ENCODE measurements around the gene FAT4. TPM values are rescaled to one million over a fixed set of nuclear protein-coding genes. Genes with fewer than 3 reads are reported as not detected.

Gene FAT4
- polyA plus RNA-seq, 1 donor from 2014 or later, result 5.6 TPM

DNA sequence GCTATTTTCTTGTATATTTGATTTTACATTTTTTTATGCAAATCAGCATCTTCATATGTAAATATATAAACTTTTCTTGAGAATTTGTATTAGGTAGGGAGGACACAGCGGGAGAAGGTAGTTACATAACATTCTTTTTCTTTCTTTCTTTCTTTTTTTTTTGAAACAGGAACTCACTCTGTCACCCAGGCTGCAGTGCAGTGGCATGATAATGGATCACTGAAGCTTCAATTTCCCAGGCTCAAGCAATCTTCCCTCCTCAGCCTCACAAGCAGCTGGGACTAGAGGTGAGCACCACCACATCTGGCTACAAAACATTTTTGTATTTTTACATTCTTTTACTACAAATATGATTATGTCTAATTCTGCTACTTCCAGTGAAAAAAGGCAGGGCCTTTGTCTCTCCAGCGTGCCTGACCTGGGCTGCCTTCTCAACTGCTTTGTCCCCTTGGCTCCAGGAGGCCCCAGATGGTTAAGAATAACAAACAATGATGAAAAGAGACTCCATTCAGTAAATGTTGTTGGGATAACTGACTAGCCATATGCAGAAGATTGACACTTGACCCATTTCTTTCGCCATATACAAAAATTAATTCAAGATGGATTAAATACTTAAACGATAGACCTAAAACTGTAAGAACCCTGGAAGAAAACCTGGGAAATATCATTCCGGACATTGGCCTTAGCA, 46.5 kb upstream of the FAT4 start:
- no peaks in the 10 kb centered on the region for H3K79me2 ChIP-seq (replicated peaks; ENCODE audit: insufficient read depth, low read length)
- H3K4me3 ChIP-seq (ENCODE audit: low read length), result no peak overlapping the region
- no peak overlapping the region for H3K27ac ChIP-seq (ENCODE audit: low read length)
- no peaks in the 10 kb centered on the region for H3F3A ChIP-seq (ENCODE audit: insufficient read depth, low read length, poor library complexity, severe bottlenecking)
- H3K9me2 ChIP-seq (ENCODE audit: insufficient read depth, low read length), result no peaks in the 10 kb centered on the region
- TF ChIP-seq MXI1 (conservative IDR thresholded peaks at IDR 0.05; ENCODE audit: poor library complexity, severe bottlenecking) (no peak), EP300 (conservative IDR thresholded peaks at IDR 0.05; ENCODE audit: poor library complexity, severe bottlenecking) (no peak), TAF1 (IDR thresholded peaks at IDR 0.05; ENCODE audit: low read depth) (no peak), RAD21 (conservative IDR thresholded peaks at IDR 0.05) (no peak)
- TF ChIP-seq, protein P1, sequence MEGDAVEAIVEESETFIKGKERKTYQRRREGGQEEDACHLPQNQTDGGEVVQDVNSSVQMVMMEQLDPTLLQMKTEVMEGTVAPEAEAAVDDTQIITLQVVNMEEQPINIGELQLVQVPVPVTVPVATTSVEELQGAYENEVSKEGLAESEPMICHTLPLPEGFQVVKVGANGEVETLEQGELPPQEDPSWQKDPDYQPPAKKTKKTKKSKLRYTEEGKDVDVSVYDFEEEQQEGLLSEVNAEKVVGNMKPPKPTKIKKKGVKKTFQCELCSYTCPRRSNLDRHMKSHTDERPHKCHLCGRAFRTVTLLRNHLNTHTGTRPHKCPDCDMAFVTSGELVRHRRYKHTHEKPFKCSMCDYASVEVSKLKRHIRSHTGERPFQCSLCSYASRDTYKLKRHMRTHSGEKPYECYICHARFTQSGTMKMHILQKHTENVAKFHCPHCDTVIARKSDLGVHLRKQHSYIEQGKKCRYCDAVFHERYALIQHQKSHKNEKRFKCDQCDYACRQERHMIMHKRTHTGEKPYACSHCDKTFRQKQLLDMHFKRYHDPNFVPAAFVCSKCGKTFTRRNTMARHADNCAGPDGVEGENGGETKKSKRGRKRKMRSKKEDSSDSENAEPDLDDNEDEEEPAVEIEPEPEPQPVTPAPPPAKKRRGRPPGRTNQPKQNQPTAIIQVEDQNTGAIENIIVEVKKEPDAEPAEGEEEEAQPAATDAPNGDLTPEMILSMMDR (IDR thresholded peaks at IDR 0.05; ENCODE audit: poor library complexity, severe bottlenecking), result no peak
- no peaks in the 10 kb centered on the region for H3K27me3 ChIP-seq (ENCODE audit: insufficient read depth, low read depth, low read length)
- H3K9ac ChIP-seq (ENCODE audit: low read length), result no peak overlapping the region
- H3K4me2 ChIP-seq (ENCODE audit: low read length), result no peak overlapping the region
- no peak overlapping the region for H2AFZ ChIP-seq (ENCODE audit: low read depth, low read length)
- no peaks in the 10 kb centered on the region for H3K9me3 ChIP-seq (ENCODE audit: low read length)
- H4K20me1 ChIP-seq (ENCODE audit: insufficient read depth), result no peaks in the 10 kb centered on the region
- H3K36me3 ChIP-seq (ENCODE audit: insufficient read depth, low read length), result no peaks in the 10 kb centered on the region

DNA sequence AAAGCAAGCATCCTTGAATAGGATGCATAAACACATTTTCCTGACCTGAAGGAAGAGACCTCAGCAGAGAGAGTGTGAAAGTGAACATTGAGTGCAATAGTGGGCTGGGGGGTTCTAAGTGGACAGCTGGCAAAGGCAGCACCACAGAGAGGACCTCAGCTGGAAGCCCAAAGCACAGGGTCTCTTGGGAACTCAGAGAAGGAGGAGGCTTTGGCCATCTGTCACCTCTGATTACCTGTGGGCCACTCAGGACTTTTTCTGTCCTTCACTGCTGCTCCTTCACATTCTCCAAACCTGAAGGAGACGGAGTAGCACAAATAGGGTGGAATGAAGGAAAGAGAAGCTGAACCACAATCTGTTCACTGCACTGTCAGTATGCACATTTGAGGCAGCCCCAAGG, 37.9 kb upstream of the FAT4 start:
- no peaks in the 10 kb centered on the region for H3K27me3 ChIP-seq (ENCODE audit: insufficient read depth, low read depth, low read length)
- H3K27ac ChIP-seq (ENCODE audit: low read length), result no peak overlapping the region
- no peak overlapping the region for H3K9ac ChIP-seq (ENCODE audit: low read length)
- no peak overlapping the region for H3K4me3 ChIP-seq (ENCODE audit: low read length)
- H3F3A ChIP-seq (ENCODE audit: insufficient read depth, low read length, poor library complexity, severe bottlenecking), result no peaks in the 10 kb centered on the region
- H3K4me2 ChIP-seq (ENCODE audit: low read length), result no peak overlapping the region
- H3K36me3 ChIP-seq (ENCODE audit: insufficient read depth, low read length), result no peaks in the 10 kb centered on the region
- no peaks in the 10 kb centered on the region for H3K79me2 ChIP-seq (replicated peaks; ENCODE audit: insufficient read depth, low read length)
- no peak for TF ChIP-seq EZH2 (IDR thresholded peaks at IDR 0.05; ENCODE audit: borderline replicate concordance, insufficient read depth, low read length, poor library complexity, severe bottlenecking)
- TF ChIP-seq, protein P2, sequence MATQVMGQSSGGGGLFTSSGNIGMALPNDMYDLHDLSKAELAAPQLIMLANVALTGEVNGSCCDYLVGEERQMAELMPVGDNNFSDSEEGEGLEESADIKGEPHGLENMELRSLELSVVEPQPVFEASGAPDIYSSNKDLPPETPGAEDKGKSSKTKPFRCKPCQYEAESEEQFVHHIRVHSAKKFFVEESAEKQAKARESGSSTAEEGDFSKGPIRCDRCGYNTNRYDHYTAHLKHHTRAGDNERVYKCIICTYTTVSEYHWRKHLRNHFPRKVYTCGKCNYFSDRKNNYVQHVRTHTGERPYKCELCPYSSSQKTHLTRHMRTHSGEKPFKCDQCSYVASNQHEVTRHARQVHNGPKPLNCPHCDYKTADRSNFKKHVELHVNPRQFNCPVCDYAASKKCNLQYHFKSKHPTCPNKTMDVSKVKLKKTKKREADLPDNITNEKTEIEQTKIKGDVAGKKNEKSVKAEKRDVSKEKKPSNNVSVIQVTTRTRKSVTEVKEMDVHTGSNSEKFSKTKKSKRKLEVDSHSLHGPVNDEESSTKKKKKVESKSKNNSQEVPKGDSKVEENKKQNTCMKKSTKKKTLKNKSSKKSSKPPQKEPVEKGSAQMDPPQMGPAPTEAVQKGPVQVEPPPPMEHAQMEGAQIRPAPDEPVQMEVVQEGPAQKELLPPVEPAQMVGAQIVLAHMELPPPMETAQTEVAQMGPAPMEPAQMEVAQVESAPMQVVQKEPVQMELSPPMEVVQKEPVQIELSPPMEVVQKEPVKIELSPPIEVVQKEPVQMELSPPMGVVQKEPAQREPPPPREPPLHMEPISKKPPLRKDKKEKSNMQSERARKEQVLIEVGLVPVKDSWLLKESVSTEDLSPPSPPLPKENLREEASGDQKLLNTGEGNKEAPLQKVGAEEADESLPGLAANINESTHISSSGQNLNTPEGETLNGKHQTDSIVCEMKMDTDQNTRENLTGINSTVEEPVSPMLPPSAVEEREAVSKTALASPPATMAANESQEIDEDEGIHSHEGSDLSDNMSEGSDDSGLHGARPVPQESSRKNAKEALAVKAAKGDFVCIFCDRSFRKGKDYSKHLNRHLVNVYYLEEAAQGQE (IDR thresholded peaks at IDR 0.05; ENCODE audit: borderline replicate concordance), result no peak
- H2AFZ ChIP-seq (ENCODE audit: low read depth, low read length), result no peak overlapping the region
- H4K20me1 ChIP-seq (ENCODE audit: insufficient read depth), result no peaks in the 10 kb centered on the region
- H3K9me3 ChIP-seq (ENCODE audit: low read length), result no peaks in the 10 kb centered on the region
- H3K9me2 ChIP-seq (ENCODE audit: insufficient read depth, low read length), result no peaks in the 10 kb centered on the region

DNA sequence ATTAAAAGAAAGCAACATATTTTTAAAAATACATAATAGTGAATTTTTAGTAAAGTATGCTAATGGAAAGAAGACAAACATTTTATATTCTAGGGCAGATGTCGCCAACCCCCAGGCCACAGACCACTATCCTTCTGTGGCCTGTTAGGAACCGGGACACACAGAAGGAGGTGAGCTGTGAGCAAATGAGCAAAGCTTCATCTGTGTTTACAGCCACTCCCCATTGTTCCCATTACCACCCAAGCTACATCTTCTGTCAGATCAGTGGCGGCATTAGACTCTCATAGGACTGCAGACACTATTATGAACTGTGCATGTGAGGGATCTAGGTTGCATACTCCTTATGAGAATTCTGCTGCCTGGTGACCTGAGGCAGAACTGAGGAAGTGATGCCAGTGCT, 37.0 kb upstream of the FAT4 start:
- no peak for TF ChIP-seq EP300 (conservative IDR thresholded peaks at IDR 0.05; ENCODE audit: poor library complexity, severe bottlenecking)
- no peak for TF ChIP-seq RAD21 (conservative IDR thresholded peaks at IDR 0.05)
- no peak for TF ChIP-seq EZH2 (IDR thresholded peaks at IDR 0.05; ENCODE audit: borderline replicate concordance, insufficient read depth, low read length, poor library complexity, severe bottlenecking)
- TF ChIP-seq, protein P1 (IDR thresholded peaks at IDR 0.05; ENCODE audit: poor library complexity, severe bottlenecking), result no peak
- TF ChIP-seq TAF1 (IDR thresholded peaks at IDR 0.05; ENCODE audit: low read depth), result no peak
- no peak for TF ChIP-seq MXI1 (conservative IDR thresholded peaks at IDR 0.05; ENCODE audit: poor library complexity, severe bottlenecking)
- TF ChIP-seq, protein P2 (IDR thresholded peaks at IDR 0.05; ENCODE audit: borderline replicate concordance), result no peak
- H3K27me3 ChIP-seq (ENCODE audit: insufficient read depth, low read depth, low read length), result no peaks in the 10 kb centered on the region
- H3K9me3 ChIP-seq (ENCODE audit: low read length), result no peaks in the 10 kb centered on the region
- no peak overlapping the region for H3K4me2 ChIP-seq (ENCODE audit: low read length)
- no peak overlapping the region for H3K27ac ChIP-seq (ENCODE audit: low read length)
- H3K4me3 ChIP-seq (ENCODE audit: low read length), result no peak overlapping the region
- no peak overlapping the region for H2AFZ ChIP-seq (ENCODE audit: low read depth, low read length)
- no peaks in the 10 kb centered on the region for H3F3A ChIP-seq (ENCODE audit: insufficient read depth, low read length, poor library complexity, severe bottlenecking)
- no peaks in the 10 kb centered on the region for H3K36me3 ChIP-seq (ENCODE audit: insufficient read depth, low read length)
- H3K79me2 ChIP-seq (replicated peaks; ENCODE audit: insufficient read depth, low read length), result no peaks in the 10 kb centered on the region
- H3K9me2 ChIP-seq (ENCODE audit: insufficient read depth, low read length), result no peaks in the 10 kb centered on the region
- no peaks in the 10 kb centered on the region for H4K20me1 ChIP-seq (ENCODE audit: insufficient read depth)
- H3K9ac ChIP-seq (ENCODE audit: low read length), result no peak overlapping the region
